ENCODE results near the gene CUL7.

CUL7 gene

GRCh38 chr6:43077333-43077809 lies 23.7 kb upstream of the CUL7 start:
- no peak for DNase-seq (ENCODE audit: low spot score)

- peak; percentile 75 for DNase-seq (ENCODE audit: low spot score)
These were observed 23.0 kb upstream of the CUL7 start for GRCh38 chr6:43076464-43077332.

- DNase-seq (ENCODE audit: low spot score), result peak; percentile 51
These were observed 22.2 kb upstream of the CUL7 start, which contains the start of gene PTK7 for GRCh38 chr6:43075670-43076463. TSS of gene PTK7 (plus strand) at chr6:43076314. CDS start at chr6:43076489, 175 bp downstream.

GRCh38 chr6:43074847-43075669 lies 21.4 kb upstream of the CUL7 start:
- no peak for DNase-seq (ENCODE audit: low spot score)

GRCh38 chr6:43070028-43070632 lies 16.5 kb upstream of the CUL7 start:
- DNase-seq (ENCODE audit: low spot score), result peak; percentile 75

GRCh38 chr6:43062818-43063217 lies 9.2 kb upstream of the CUL7 start:
- no peak for DNase-seq (ENCODE audit: low spot score)

GRCh38 chr6:43061861-43062260 lies 8.2 kb upstream of the CUL7 start:
- no peak for DNase-seq (ENCODE audit: low spot score)

- DNase-seq (ENCODE audit: low spot score), result no peak
These were observed 7.3 kb upstream of the CUL7 start for GRCh38 chr6:43060755-43061633.

- DNase-seq (ENCODE audit: low spot score), result peak; percentile 32
These were observed 6.5 kb upstream of the CUL7 start for GRCh38 chr6:43060034-43060754.

GRCh38 chr6:43059168-43060033 lies 5.8 kb upstream of the CUL7 start, which contains the start of the genes KLC4 and MRPL2:
TSS of gene KLC4 (plus strand) at chr6:43059631. CDS start at chr6:43061336, 1,705 bp downstream.
TSS of gene MRPL2 (minus strand) at chr6:43059434. CDS start at chr6:43059381, 53 bp downstream.
- DNase-seq (ENCODE audit: low spot score), result peak; percentile 99

GRCh38 chr6:43058531-43058930 lies 4.9 kb upstream of the CUL7 start:
- peak; percentile 47 for DNase-seq (ENCODE audit: low spot score)

- no peak for DNase-seq (ENCODE audit: low spot score)
These were observed 2.3 kb upstream of the CUL7 start for GRCh38 chr6:43055966-43056365.

- DNase-seq (ENCODE audit: low spot score), result no peak
These were observed 724 bp upstream of the CUL7 start for GRCh38 chr6:43054206-43054943.

- DNase-seq (ENCODE audit: low spot score), result no peak
These were observed 658 bp downstream of the CUL7 start for GRCh38 chr6:43052842-43053544.

- no peak for DNase-seq (ENCODE audit: low spot score)
These were observed 1.3 kb downstream of the CUL7 start for GRCh38 chr6:43052225-43052841.

- no peak for DNase-seq (ENCODE audit: low spot score)
These were observed 2.7 kb downstream of the CUL7 start for GRCh38 chr6:43050981-43051380.

GRCh38 chr6:43047998-43048397 lies 5.7 kb downstream of the CUL7 start:
- no peak for DNase-seq (ENCODE audit: low spot score)
